Measurements from ENCODE around the gene CEMIP2.

Gene CEMIP2

GRCh38 chr9:71669284-71669995, 98.9 kb downstream of the CEMIP2 start:
- Histone ChIP-seq H3K4ac (ENCODE audit: low read depth, low read length) (no peak overlapping the region), H3K14ac (ENCODE audit: low read length) (no peak overlapping the region), H2AK5ac (ENCODE audit: low read length) (no peak overlapping the region), H3K23ac (ENCODE audit: low read length) (no peak overlapping the region), H3K18ac (ENCODE audit: low read length) (no peak overlapping the region), H3K9ac (ENCODE audit: low read length) (no peak overlapping the region), H2BK12ac (ENCODE audit: low read length) (no peak overlapping the region), H2BK120ac (ENCODE audit: insufficient read depth, low read length, poor library complexity) (no peak overlapping the region), H3K79me1 (ENCODE audit: low read length) (no peaks in the 10 kb centered on the region), H3K27me3 (ENCODE audit: insufficient read depth, low read length) (no peaks in the 10 kb centered on the region), H3K9me3 (ENCODE audit: insufficient read depth, low read depth, low read length) (no peaks in the 10 kb centered on the region), H4K91ac (ENCODE audit: low read depth, low read length) (no peak overlapping the region), H3K4me2 (ENCODE audit: low read length) (no peak overlapping the region), H2BK5ac (ENCODE audit: low read depth, low read length, poor library complexity) (no peak overlapping the region), H3K4me1 (ENCODE audit: control insufficient read depth in 1 of 2, insufficient read depth in 2 of 2, low read length in 2 of 2) (no peaks in the 10 kb centered on the region), H2AFZ (ENCODE audit: insufficient read depth, low read length, poor library complexity) (no peak overlapping the region), H3K36me3 (ENCODE audit: control insufficient read depth in 1 of 2, insufficient read depth in 2 of 2, low read length in 2 of 2) (no peaks in the 10 kb centered on the region), H4K8ac (ENCODE audit: low read depth, low read length) (no peak overlapping the region), H3K79me2 (ENCODE audit: control insufficient read depth, insufficient read depth, low read length, poor library complexity) (no peaks in the 10 kb centered on the region), H3K4me3 (ENCODE audit: low read depth, low read length) (no peak overlapping the region), H3K27ac (ENCODE audit: low read depth, low read length) (no peak overlapping the region), H4K12ac (ENCODE audit: low read depth, low read length) (no peak overlapping the region)
- WGBS (ENCODE audit: extremely low coverage, insufficient coverage, insufficient read length): no CpG with 5 or more reads among the region's 3 CpGs
- DNase-seq: peak in 1 of 2 donors; percentile 30

GRCh38 chr9:71668717-71669116, 99.6 kb downstream of the CEMIP2 start:
- H3K4me2 ChIP-seq (ENCODE audit: low read length): no peak overlapping the region
- no peaks in the 10 kb centered on the region for H3K79me1 ChIP-seq (ENCODE audit: low read length)
- H3K27me3 ChIP-seq (ENCODE audit: insufficient read depth, low read length): no peaks in the 10 kb centered on the region
- H3K4me3 ChIP-seq (ENCODE audit: low read depth, low read length): no peak overlapping the region
- H3K9me3 ChIP-seq (ENCODE audit: insufficient read depth, low read depth, low read length): no peaks in the 10 kb centered on the region
- H3K27ac ChIP-seq (ENCODE audit: low read depth, low read length): no peak overlapping the region
- H3K9ac ChIP-seq (ENCODE audit: low read length): no peak overlapping the region
- no peak overlapping the region for H2AFZ ChIP-seq (ENCODE audit: insufficient read depth, low read length, poor library complexity)
- no peak overlapping the region for H3K4ac ChIP-seq (ENCODE audit: low read depth, low read length)
- H3K14ac ChIP-seq (ENCODE audit: low read length): no peak overlapping the region
- no peak overlapping the region for H2AK5ac ChIP-seq (ENCODE audit: low read length)
- WGBS (ENCODE audit: extremely low coverage, insufficient coverage, insufficient read length): no CpG with 5 or more reads among the region's 2 CpGs
- H3K4me1 ChIP-seq (ENCODE audit: control insufficient read depth in 1 of 2, insufficient read depth in 2 of 2, low read length in 2 of 2): peaks cover 0 to 3% of the 10 kb centered on the region in 2 experiments
- no peak overlapping the region for H2BK120ac ChIP-seq (ENCODE audit: insufficient read depth, low read length, poor library complexity)
- no peak overlapping the region for H4K8ac ChIP-seq (ENCODE audit: low read depth, low read length)
- no peak overlapping the region for H3K23ac ChIP-seq (ENCODE audit: low read length)
- no peaks in the 10 kb centered on the region for H3K79me2 ChIP-seq (ENCODE audit: control insufficient read depth, insufficient read depth, low read length, poor library complexity)
- H3K18ac ChIP-seq (ENCODE audit: low read length): no peak overlapping the region
- no peak overlapping the region for H2BK5ac ChIP-seq (ENCODE audit: low read depth, low read length, poor library complexity)
- no peaks in the 10 kb centered on the region for H3K36me3 ChIP-seq (ENCODE audit: control insufficient read depth in 1 of 2, insufficient read depth in 2 of 2, low read length in 2 of 2)
- DNase-seq: no peak
- H4K12ac ChIP-seq (ENCODE audit: low read depth, low read length): no peak overlapping the region
- H2BK12ac ChIP-seq (ENCODE audit: low read length): no peak overlapping the region
- H4K91ac ChIP-seq (ENCODE audit: low read depth, low read length): no peak overlapping the region

GRCh38 chr9:71665247-71665646, 103.1 kb downstream of the CEMIP2 start:
- peak; percentile 68 to 93 for DNase-seq
- Histone ChIP-seq H3K79me1 (ENCODE audit: low read length) (no peaks in the 10 kb centered on the region), H3K9ac (ENCODE audit: low read length) (no peak overlapping the region), H2BK120ac (ENCODE audit: insufficient read depth, low read length, poor library complexity) (no peak overlapping the region), H2AK5ac (ENCODE audit: low read length) (no peak overlapping the region), H3K9me3 (ENCODE audit: insufficient read depth, low read depth, low read length) (no peaks in the 10 kb centered on the region), H3K4me2 (ENCODE audit: low read length) (no peak overlapping the region), H3K14ac (ENCODE audit: low read length) (no peak overlapping the region), H3K79me2 (ENCODE audit: control insufficient read depth, insufficient read depth, low read length, poor library complexity) (no peaks in the 10 kb centered on the region), H3K4ac (ENCODE audit: low read depth, low read length) (no peak overlapping the region), H3K36me3 (ENCODE audit: control insufficient read depth in 1 of 2, insufficient read depth in 2 of 2, low read length in 2 of 2) (no peaks in the 10 kb centered on the region), H4K12ac (ENCODE audit: low read depth, low read length) (no peak overlapping the region), H4K91ac (ENCODE audit: low read depth, low read length) (no peak overlapping the region), H3K23ac (ENCODE audit: low read length) (no peak overlapping the region), H4K8ac (ENCODE audit: low read depth, low read length) (no peak overlapping the region), H2BK5ac (ENCODE audit: low read depth, low read length, poor library complexity) (no peak overlapping the region), H2BK12ac (ENCODE audit: low read length) (no peak overlapping the region), H3K4me1 (ENCODE audit: control insufficient read depth in 1 of 2, insufficient read depth in 2 of 2, low read length in 2 of 2) (peaks cover 0 to 10% of the 10 kb centered on the region in 2 experiments), H3K27me3 (ENCODE audit: insufficient read depth, low read length) (no peaks in the 10 kb centered on the region), H2AFZ (ENCODE audit: insufficient read depth, low read length, poor library complexity) (no peak overlapping the region), H3K4me3 (ENCODE audit: low read depth, low read length) (no peak overlapping the region), H3K18ac (ENCODE audit: low read length) (no peak overlapping the region), H3K27ac (ENCODE audit: low read depth, low read length) (no peak overlapping the region)
- no CpG with 5 or more reads among the region's 5 CpGs for WGBS (ENCODE audit: extremely low coverage, insufficient coverage, insufficient read length)

- no CpG with 5 or more reads among the region's 3 CpGs for WGBS (ENCODE audit: extremely low coverage, insufficient coverage, insufficient read length)
- Histone ChIP-seq H4K91ac (ENCODE audit: low read depth, low read length) (no peak overlapping the region), H4K8ac (ENCODE audit: low read depth, low read length) (no peak overlapping the region), H3K9me3 (ENCODE audit: insufficient read depth, low read depth, low read length) (no peaks in the 10 kb centered on the region), H3K14ac (ENCODE audit: low read length) (no peak overlapping the region), H3K79me1 (ENCODE audit: low read length) (no peaks in the 10 kb centered on the region), H3K79me2 (ENCODE audit: control insufficient read depth, insufficient read depth, low read length, poor library complexity) (no peaks in the 10 kb centered on the region), H2AK5ac (ENCODE audit: low read length) (no peak overlapping the region), H3K4me3 (ENCODE audit: low read depth, low read length) (no peak overlapping the region), H3K27me3 (ENCODE audit: insufficient read depth, low read length) (no peaks in the 10 kb centered on the region), H3K36me3 (ENCODE audit: control insufficient read depth in 1 of 2, insufficient read depth in 2 of 2, low read length in 2 of 2) (no peaks in the 10 kb centered on the region), H2BK5ac (ENCODE audit: low read depth, low read length, poor library complexity) (no peak overlapping the region), H3K18ac (ENCODE audit: low read length) (no peak overlapping the region), H2BK120ac (ENCODE audit: insufficient read depth, low read length, poor library complexity) (no peak overlapping the region), H3K4me1 (ENCODE audit: control insufficient read depth in 1 of 2, insufficient read depth in 2 of 2, low read length in 2 of 2) (peaks cover 0 to 10% of the 10 kb centered on the region in 2 experiments), H4K12ac (ENCODE audit: low read depth, low read length) (no peak overlapping the region), H3K4ac (ENCODE audit: low read depth, low read length) (no peak overlapping the region), H3K4me2 (ENCODE audit: low read length) (no peak overlapping the region), H2BK12ac (ENCODE audit: low read length) (no peak overlapping the region), H2AFZ (ENCODE audit: insufficient read depth, low read length, poor library complexity) (no peak overlapping the region), H3K23ac (ENCODE audit: low read length) (no peak overlapping the region), H3K27ac (ENCODE audit: low read depth, low read length) (peak overlapping the region; percentile 11), H3K9ac (ENCODE audit: low read length) (no peak overlapping the region)
- peak in 1 of 2 donors; percentile 59 for DNase-seq
Observed at GRCh38 chr9:71664566-71664965, 103.7 kb downstream of the CEMIP2 start.

Data from trophoblast cell (in vitro differentiated cells and primary cell).